ENCODE measurements around the gene CDC14C.

DNA sequence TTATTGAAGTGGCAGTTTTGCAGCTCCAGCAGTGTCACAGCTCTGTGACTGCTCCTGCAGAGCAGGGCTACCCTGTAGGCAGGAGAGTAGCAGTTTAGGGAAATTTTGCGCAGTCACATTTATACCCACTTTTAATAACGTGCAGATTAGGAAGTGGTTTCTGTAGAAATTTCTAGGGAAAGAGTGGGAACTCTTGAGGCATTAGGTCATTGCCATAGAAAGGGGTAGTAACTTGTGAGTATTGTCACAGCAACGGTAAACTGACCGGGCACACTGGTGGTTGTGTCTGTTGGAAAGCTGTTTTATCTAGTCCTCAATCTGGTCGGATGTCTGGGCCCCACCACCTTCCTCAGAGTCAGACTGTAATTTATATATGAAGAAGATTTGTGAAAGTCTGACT, 51.9 kb downstream of the CDC14C start:
- no peak for TF ChIP-seq TAF1 (IDR thresholded peaks at IDR 0.05; ENCODE audit: borderline replicate concordance, insufficient read depth, low read length)
- TF ChIP-seq REST (IDR thresholded peaks at IDR 0.05; ENCODE audit: insufficient read depth in 1 of 2, low read depth in 2 of 2, low read length in 2 of 2), result no peak
- no peak for TF ChIP-seq POLR2AphosphoS5 (IDR thresholded peaks at IDR 0.05; ENCODE audit: low read depth, low read length)
- no peak for TF ChIP-seq SIN3A (IDR thresholded peaks at IDR 0.05; ENCODE audit: borderline replicate concordance, insufficient read depth, low read length)

Measured in PFSK-1 (cell line).